ENCODE data around the gene GALR3. TPM values are rescaled to one million over a fixed set of nuclear protein-coding genes. Genes with fewer than 3 reads are reported as not detected.
A peak's percentile ranks its signal among the peaks of the same experiment; 100 is the strongest.

The GALR3 gene
- total RNA-seq, 1 donor from 2014 or later = not detected

- DNase-seq = no peak
These were observed 19.4 kb upstream of the GALR3 start for GRCh38 chr22:37803639-37804351.

- no peak for DNase-seq
These were observed 18.8 kb upstream of the GALR3 start for GRCh38 chr22:37804352-37804880.

- DNase-seq = peak; percentile 92
These were observed 18.0 kb upstream of the GALR3 start for GRCh38 chr22:37804881-37805809.

- no peak for DNase-seq
These were observed 17.3 kb upstream of the GALR3 start for GRCh38 chr22:37805810-37806277.

- DNase-seq = peak; percentile 37
These were observed 16.5 kb upstream of the GALR3 start for GRCh38 chr22:37806409-37807333.

GRCh38 chr22:37807410-37808293 is 15.5 kb upstream of the GALR3 start, which contains the start of gene GCAT:
Gene GCAT (plus strand): TSS chr22:37807934. CDS start chr22:37807968, 34 bp downstream.
- peak; percentile 97 for DNase-seq

- no peak for DNase-seq
These were observed 14.9 kb upstream of the GALR3 start for GRCh38 chr22:37808294-37808657.

GRCh38 chr22:37809672-37810333 is 13.4 kb upstream of the GALR3 start:
- DNase-seq = no peak

GRCh38 chr22:37811867-37812266 is 11.3 kb upstream of the GALR3 start:
- no peak for DNase-seq

GRCh38 chr22:37812869-37813678 is 10.1 kb upstream of the GALR3 start:
- DNase-seq = no peak

GRCh38 chr22:37815593-37815992 is 7.6 kb upstream of the GALR3 start:
- DNase-seq = no peak

GRCh38 chr22:37816543-37817180 is 6.5 kb upstream of the GALR3 start:
- no peak for DNase-seq

- peak; percentile 88 for DNase-seq
These were observed 5.3 kb upstream of the GALR3 start for GRCh38 chr22:37817705-37818408.

GRCh38 chr22:37818409-37819104 is 4.6 kb upstream of the GALR3 start:
- DNase-seq = peak; percentile 72

- no peak for DNase-seq
These were observed 4.1 kb upstream of the GALR3 start for GRCh38 chr22:37819105-37819433.

GRCh38 chr22:37820350-37820749 is 2.8 kb upstream of the GALR3 start:
- DNase-seq = no peak

- no peak for DNase-seq
These were observed 926 bp upstream of the GALR3 start for GRCh38 chr22:37822079-37822833.

All from dermis blood vessel endothelial cell (primary cell).